GM12865 (cell line): ENCODE measurements around the gene TMEM60.
A peak's percentile ranks its signal among the peaks of the same experiment; 100 is the strongest.

Experiments
- DNase-seq: peaks from one replicate; pipeline ENCODE4 v3.0.0; 2010; ENCODE audit warnings: low read depth
- H3K4me3 ChIP-seq: 2 replicates; pipeline ENCODE4 v1.5.1; 2011; ENCODE audit warnings: mild to moderate bottlenecking, low read depth, low read length, control low read depth
- CTCF ChIP-seq: IDR thresholded peaks from 2 replicates; pipeline ENCODE4 v1.5.1; 2011; ENCODE audit warnings: low read length, control low read depth, low read depth, inconsistent platforms; ENCODE audit not compliant: insufficient read depth; ENCODE audit errors: missing control alignments

Gene TMEM60

GRCh38 chr7:77825131-77825530, 26.9 kb upstream of the TMEM60 start:
- H3K4me3 ChIP-seq = no peak overlapping the region
- TF ChIP-seq CTCF = no peak
- DNase-seq = no peak

- no peak for TF ChIP-seq CTCF
- no peak overlapping the region for H3K4me3 ChIP-seq
- no peak for DNase-seq
Observed at GRCh38 chr7:77824636-77825035, 26.4 kb upstream of the TMEM60 start.

GRCh38 chr7:77823787-77824186, 25.6 kb upstream of the TMEM60 start:
- H3K4me3 ChIP-seq = peak overlapping the region; percentile 6; the same call in 1 of the 2 replicates
- no peak for TF ChIP-seq CTCF
- no peak for DNase-seq

GRCh38 chr7:77822269-77822668, 24.0 kb upstream of the TMEM60 start:
- no peak for TF ChIP-seq CTCF
- DNase-seq = no peak
- no peak overlapping the region for H3K4me3 ChIP-seq

DNA sequence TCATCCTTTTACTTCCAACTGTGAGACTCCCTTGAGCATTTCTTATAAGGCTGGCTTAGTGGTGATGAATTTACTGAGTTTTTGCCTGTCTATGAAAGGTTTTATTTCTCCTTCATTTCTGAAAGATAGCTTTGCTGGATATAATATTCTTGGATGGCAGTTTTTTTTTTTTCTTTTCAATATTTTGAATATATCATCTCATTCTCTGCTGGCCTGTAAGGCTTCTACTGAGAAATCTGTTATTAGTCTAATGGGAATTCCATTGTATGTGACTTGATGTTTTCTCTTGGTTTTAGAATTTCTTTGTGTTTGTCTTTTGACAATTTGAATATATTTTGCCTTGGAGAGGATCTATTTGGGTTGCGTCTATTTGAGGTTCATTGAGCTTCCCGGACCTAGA, 22.7 kb upstream of the TMEM60 start:
- TF ChIP-seq CTCF = no peak
- no peak overlapping the region for H3K4me3 ChIP-seq
- no peak for DNase-seq

GRCh38 chr7:77819021-77819420, 20.8 kb upstream of the TMEM60 start:
- H3K4me3 ChIP-seq = no peak overlapping the region
- no peak for TF ChIP-seq CTCF
- DNase-seq = no peak

DNA sequence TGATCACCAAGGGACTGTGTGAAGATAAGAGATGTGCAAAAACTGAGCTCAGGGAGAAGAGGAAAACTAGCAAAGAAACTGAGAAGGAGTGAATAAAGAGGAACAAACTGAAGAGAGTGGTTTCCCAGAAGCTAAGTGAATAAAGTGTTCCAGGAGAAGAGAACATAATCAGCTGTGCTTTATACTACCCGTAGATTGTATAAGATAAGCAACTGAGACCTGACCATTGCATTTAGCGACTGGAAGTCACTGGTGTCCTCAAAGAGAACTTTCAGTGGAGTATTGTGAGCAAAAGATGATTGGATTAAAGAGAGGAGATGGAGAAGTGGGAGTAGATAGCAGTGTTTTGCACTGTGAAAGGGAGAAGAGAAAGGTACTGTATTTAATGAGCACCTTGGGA, 14.9 kb upstream of the TMEM60 start:
- no peak for DNase-seq
- H3K4me3 ChIP-seq = no peak overlapping the region
- no peak for TF ChIP-seq CTCF
